H1 (cell line): Measurements from ENCODE around the gene CCDC33. TPM values are rescaled to one million over a fixed set of nuclear protein-coding genes. Genes with fewer than 3 reads are reported as not detected.

Experiments used
- CBX5 ChIP-seq: fragments of 300-800, 300-1000 bp; sonication (generic); IDR thresholded peaks from 2 replicates; pipeline ENCODE4 v1.7.1; 2016; ENCODE audit warnings: antibody characterized with exemption, low read length, low read depth
- CBX8 ChIP-seq: fragments of 300-800, 300-1000 bp; sonication (generic); IDR thresholded peaks from 2 replicates; pipeline ENCODE4 v1.7.1; 2016; ENCODE audit warnings: low read depth, low read length, borderline replicate concordance
- CHD7 ChIP-seq: fragments of 300-600 bp; sonication (generic); IDR thresholded peaks from 2 replicates; pipeline ENCODE4 v1.7.1; 2012; ENCODE audit warnings: low read length, moderate library complexity, mild to moderate bottlenecking, inconsistent platforms; ENCODE audit not compliant: insufficient replicate concordance
- FOSL1 ChIP-seq: IDR thresholded peaks from 2 replicates; pipeline ENCODE4 v1.6.1; 2011; ENCODE audit warnings: mild to moderate bottlenecking, low read depth, low read length, moderate library complexity; ENCODE audit not compliant: insufficient read depth
- JUN ChIP-seq: IDR thresholded peaks from 2 replicates; pipeline ENCODE4 v1.6.1; 2011; ENCODE audit warnings: low read depth, mild to moderate bottlenecking, improper control_type of control experiment, low read length
- SIN3A ChIP-seq, 2 experiments: IDR thresholded peaks in 1 of 2; conservative IDR thresholded peaks in 1 of 2; 2 replicates each; pipeline ENCODE4 v1.6.1; 2011 to 2012; ENCODE audit warnings: low read length in 2 of 2, improper control_type of control experiment in 1 of 2, low read depth in 1 of 2, mild to moderate bottlenecking in 1 of 2
- SIX5 ChIP-seq: IDR thresholded peaks from 2 replicates; pipeline ENCODE4 v1.6.1; 2011; ENCODE audit warnings: mild to moderate bottlenecking, low read depth, low read length
- SP2 ChIP-seq: IDR thresholded peaks from 2 replicates; pipeline ENCODE4 v1.6.1; 2012; ENCODE audit warnings: mild to moderate bottlenecking, low read length, inconsistent platforms
- SRF ChIP-seq: IDR thresholded peaks from 2 replicates; pipeline ENCODE4 v1.6.1; 2011; ENCODE audit warnings: mild to moderate bottlenecking, low read depth, low read length, moderate library complexity
- TAF1 ChIP-seq: IDR thresholded peaks from 2 replicates; pipeline ENCODE4 v1.6.1; 2011; ENCODE audit warnings: mild to moderate bottlenecking, low read depth, low read length
- TEAD4 ChIP-seq: IDR thresholded peaks from 2 replicates; pipeline ENCODE4 v1.6.1; 2012; ENCODE audit warnings: low read depth, low read length, inconsistent platforms, mixed read lengths
- ZNF274 ChIP-seq: IDR thresholded peaks from 2 replicates; pipeline ENCODE4 v1.7.0; 2012; ENCODE audit warnings: low read length, borderline replicate concordance; ENCODE audit errors: extremely low read depth
- polyA plus RNA-seq, 7 experiments: library from polyadenylated mRNA; depleted of rRNA in 3 of 7; stranded (reverse) in 5 of 7; unstranded in 2 of 7; fragments of >200 nt in 5 of 7; fragments of 200-250 nt in 2 of 7; gene quantifications; 1 replicate in 5 of 7; 2 replicates in 1 of 7; 4 replicates in 1 of 7; pipeline versions ENCODE4 v1.2.1 to v1.2.3, GENCODE V29; 2011 to 2013; ENCODE audit warnings: missing spikeins in 2 of 7, mixed read lengths in 2 of 7
- total RNA-seq: library from RNA; stranded (reverse); fragmentation: NEBNext Ultra II Directional; extraction: Animal tissue kit (Norgen Biotek cat#: 25700); gene quantifications from 2 replicates; pipeline ENCODE4 v1.2.1, GENCODE V29; 2021

The CCDC33 gene
- total and polyA plus RNA-seq, 2 of the 8 experiments (the other 6 are each of a cell fraction or from before 2014, with no cell fraction given), result 2.0 to 2.7 TPM

- no peak for TF ChIP-seq CHD7
- TF ChIP-seq TAF1, result no peak
- TF ChIP-seq SRF, result no peak
- TF ChIP-seq JUN, result no peak
- no peak for TF ChIP-seq SIX5
- TF ChIP-seq CBX5, result no peak
- no peak for TF ChIP-seq CBX8
- no peak for TF ChIP-seq ZNF274
- no peak for TF ChIP-seq TEAD4
- TF ChIP-seq FOSL1, result no peak
- TF ChIP-seq SP2, result no peak
- TF ChIP-seq SIN3A (conservative IDR thresholded peaks at IDR 0.05 in 1 of 2, IDR thresholded peaks at IDR 0.05 in 1 of 2; ENCODE audit: low read depth in 1 of 2, low read length in 2 of 2), result no peak
Measured at GRCh38 chr15:74229686-74230085, 6.4 kb upstream of the CCDC33 start (continued).
